ENCODE results near the gene OR3A1.
"Not testable (repeated sequence)": the region's sequence is repeated elsewhere in the genome, so short reads cannot be mapped to it uniquely, and the experiment has no call there.

OR3A1 gene, protein sequence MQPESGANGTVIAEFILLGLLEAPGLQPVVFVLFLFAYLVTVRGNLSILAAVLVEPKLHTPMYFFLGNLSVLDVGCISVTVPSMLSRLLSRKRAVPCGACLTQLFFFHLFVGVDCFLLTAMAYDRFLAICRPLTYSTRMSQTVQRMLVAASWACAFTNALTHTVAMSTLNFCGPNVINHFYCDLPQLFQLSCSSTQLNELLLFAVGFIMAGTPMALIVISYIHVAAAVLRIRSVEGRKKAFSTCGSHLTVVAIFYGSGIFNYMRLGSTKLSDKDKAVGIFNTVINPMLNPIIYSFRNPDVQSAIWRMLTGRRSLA
- total RNA-seq = 0 to 0.09 (median 0) reads per million in 4 experiments

DNA sequence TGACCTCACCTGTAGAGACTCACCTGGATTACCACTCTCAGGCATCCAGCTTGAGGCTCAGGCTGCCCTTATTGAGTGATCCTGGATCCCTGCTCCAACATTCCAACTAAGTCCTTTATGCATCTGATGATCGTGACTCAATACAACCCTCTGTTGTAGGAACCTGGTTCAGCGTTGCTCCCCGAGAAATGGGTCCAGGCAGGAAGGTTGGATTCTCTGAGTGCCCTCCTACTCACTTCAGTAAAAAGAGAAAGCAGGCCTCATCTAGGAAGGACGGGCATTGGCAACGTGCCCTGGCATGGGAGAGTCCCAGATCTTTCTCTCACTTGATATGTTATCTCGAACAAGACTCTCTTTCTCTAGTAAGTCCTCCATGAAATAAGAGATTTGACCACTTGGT is at the start of gene OR3A1:
TSS of gene OR3A1 (minus strand) at position 101 of the 400 bp plus-strand sequence. CDS start 5,778 bp downstream, outside the sequence.
- DNase-seq = no peak

DNA sequence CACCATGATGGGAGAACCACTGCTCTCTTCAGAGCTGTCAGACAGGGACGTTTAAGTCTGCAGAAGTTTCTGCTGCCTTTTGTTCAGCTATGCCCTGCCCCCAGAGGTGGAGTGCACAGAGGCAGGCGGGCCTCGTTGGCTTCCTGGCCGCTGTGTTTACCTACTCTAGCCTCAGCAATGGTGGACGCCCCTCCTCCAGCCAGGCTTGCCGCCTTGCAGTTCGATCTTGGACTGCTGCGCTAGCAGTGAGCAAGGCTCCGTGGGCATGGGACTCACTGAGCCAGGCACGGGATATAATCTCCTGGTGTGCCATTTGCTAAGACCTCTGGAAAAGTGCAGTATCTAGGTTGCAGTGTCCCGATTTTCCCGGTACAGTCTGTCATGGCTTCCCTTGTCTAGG is 44.6 kb upstream of the OR3A1 start:
- DNase-seq = not testable (repeated sequence)

DNA sequence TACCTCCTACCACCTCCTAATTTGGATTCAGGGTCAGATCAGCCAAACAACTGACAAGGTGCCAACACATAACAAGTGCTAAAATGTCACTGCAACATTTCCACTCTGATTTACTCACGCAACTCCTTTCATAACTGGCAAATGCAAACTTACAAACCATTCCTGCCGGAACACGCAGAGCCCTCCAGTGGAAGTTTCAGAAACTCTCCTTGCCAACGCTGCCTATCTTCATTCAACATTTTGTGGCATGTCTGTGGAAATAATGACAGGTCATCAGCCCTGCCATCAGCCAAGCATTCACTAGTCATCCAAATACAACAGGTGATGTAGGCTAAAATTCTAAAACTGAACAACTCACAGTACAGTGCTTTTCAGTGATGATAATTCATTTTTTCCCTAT is 37.7 kb upstream of the OR3A1 start:
- no peak for DNase-seq

DNA sequence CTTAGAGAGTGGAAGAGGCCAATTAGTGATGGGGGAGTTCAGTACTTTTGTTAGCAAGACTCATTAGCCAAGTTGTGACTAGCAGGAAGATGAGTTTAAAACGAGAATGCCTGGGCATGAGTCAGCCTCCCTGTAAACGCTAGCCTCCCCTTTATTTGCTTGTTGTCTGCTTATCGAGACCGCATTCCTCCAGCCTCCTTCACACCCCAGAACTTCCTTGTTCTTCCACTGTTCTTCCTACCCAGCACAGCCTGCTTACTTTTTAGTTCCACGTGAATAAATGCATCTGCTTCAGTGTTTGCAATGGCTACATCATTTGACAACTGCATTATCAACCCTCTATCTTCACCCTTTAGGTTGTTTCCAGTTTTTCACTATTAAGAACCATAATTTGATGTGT is 20.2 kb upstream of the OR3A1 start:
- DNase-seq = no peak

DNA sequence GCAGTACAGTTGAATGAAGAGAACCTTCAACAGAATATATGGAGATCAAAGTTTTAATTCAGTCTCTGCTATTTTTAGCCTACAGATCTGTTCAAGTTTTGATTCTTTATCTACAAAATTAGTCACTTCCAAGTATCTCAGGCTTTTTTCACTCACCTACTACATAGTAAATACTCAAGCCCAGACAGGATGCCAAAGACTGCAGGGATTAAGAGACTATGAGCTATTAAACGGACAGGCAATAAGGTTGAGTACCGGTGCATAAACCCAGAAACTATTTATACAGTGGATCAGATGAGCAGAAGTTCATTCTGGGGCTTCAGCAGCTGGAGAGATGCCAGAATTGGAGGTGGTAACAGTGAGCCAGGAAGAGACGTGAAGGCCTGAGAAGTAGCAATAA is 18.7 kb upstream of the OR3A1 start:
- DNase-seq = no peak

DNA sequence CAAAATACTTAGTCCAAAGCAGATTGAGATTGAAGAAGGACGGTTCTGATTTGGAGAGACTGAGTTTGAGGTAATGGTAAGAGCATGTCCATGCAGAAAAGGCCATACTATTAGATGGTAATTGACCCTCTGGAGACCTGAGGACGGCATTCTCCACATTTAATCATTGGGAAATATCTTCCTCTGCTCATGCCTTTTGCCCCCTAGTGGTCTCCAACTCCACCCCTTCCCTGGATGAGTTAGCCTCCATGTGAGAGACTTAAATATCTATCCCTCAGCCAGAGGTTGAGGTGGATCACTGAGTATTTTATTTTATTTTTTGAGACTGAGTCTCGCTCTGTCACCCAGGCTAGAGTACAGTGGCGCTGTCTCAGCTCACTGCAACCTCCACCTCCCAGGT is 10.4 kb upstream of the OR3A1 start:
- DNase-seq = no peak

DNA sequence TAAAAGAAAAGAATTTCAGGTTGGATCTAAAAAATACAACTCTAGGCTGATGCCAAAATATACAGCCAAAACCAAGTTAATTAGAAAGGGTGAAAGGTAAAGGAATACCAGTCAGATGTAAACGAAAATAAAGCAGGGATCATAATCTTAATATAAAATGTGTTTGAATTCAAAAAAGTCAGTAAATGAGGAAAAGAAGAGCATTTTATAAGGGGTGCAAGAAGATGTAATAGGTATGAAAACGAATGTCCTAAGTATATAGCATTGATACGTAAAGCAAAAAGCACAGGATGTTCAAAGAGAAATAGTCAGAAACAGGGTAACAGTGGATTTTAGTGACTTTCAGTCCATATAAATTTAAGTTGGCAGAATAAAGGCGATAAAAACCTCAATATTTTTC is 2.5 kb downstream of the OR3A1 start:
- no peak for DNase-seq

DNA sequence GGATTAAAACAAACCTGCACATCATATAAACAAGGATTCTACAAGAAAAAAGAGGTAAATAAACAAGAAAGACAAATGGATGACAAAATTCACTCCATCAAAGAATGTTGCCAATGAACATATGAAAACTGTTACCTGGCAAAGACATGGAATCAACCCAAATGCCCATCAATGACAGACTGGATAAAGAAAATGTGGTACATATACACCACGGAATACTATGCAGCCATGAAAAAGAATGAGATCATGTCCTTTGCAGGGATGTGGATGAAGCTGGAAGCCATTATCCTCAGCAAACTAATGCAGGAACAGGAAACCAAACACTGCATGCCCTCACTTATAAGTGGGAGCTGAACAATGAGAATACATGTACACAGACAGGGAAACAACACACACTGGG is 4.6 kb downstream of the OR3A1 start:
- not testable (repeated sequence) for DNase-seq

DNA sequence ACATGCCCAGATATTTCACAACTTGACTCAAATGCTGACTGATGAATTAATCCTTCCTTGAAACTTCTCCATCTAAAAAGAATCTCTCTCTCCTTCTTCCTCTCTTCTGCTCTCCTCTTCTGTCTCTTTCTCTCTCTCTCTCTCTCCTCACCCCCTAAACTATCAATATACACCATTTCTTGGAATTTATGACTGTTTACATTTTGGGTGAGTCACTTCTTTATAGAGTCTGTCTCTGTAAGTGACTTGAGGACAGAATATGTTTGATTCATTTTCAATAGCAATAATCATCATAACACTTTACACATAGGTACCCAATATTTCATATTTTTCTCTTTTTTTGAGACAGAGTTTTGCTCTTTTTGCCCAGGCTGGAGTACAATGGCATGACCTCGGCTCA is 15.3 kb downstream of the OR3A1 start:
- DNase-seq = no peak

DNA sequence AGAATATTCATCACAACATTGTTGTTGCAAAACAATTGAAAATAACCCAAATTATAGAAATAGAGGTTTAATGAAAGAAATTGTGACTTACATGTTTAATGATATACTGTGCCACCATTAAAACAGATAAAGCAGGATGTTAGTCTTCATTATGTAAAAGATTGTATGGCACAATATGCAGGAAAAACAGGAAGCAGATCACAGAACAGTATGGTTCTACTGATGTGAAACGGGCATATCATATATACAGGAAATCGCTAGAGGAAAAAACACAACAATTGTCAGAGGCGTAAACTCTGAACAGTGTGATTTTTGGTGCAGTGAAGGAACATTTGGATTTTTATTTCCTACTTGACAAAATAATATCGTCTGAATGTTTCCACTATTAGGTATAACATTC is 22.0 kb downstream of the OR3A1 start:
- DNase-seq = no peak

DNA sequence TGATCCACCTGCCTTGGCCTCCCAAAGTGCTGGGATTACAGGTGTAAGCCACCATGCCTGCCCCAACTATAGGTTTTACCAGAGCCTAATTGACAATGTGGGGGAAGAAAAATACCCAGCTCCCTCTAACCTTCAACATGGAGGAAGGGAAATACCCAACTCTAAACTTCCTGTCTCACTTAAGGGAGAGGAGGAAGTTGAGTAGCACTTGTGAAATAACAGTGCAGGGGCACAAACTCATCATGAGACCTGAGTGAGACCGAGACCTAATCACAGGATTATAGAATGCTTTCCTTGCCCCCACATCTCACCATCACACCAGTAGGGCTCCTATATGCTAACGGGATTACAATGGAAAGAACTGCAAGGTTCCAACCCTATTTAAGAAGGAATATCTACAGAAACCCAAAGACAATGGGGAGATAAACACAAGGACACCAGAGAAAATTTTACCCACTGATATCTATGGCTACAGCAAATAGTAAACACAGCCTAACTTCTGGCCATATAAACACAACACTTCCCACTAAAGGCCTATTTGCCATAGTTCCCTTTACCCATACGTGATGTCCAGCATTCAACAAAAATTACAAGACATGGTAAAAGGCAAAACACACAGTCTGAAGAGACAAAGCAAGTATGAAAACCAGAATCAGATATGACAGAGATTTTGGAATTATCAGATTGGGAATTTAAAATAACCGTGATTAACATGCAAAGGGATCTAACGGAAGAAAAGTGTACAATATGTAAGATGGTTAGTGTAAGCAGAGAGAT is 26.9 kb downstream of the OR3A1 start:
- no peak for DNase-seq

DNA sequence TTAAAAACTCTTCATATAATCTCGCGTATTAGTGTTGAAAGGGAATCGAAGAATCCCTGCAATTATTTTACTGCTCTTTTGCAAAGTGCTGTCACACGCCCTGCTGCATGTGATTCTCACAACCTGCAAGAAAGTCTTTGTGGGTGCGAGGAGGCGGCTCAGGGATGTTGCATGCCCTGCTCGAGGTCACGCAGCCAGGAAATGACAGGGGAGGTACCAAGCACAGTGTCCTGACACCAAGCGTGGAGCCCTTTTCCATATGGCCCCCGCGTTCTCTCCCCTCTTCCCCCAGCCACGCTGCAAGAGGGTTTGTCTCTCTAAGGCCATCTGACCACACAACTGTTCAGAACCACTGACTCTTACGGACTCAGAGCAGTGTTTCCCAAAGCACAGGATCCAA is 37.6 kb downstream of the OR3A1 start:
- no peak for DNase-seq

DNA sequence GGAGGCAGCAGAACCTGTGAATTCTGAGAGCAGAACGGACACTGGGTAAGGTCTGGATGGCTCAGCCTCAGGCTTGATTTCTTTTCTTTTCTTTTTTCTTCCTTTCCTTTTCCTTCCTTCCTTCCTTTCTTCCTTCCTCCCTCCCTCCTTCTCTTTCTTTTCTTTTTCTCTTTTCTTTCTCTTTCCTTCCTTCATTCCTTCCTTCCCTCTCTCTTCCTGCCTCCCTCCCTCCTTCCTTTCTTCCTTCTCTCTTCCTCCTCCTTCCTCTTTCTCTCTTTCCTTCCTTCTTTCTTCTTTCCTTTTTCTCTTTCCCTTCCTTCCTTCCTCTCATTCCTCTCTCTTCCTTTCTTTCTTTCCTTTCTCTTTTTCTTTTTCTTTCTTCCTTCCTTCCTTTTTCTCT is 38.0 kb downstream of the OR3A1 start:
- no peak for DNase-seq

DNA sequence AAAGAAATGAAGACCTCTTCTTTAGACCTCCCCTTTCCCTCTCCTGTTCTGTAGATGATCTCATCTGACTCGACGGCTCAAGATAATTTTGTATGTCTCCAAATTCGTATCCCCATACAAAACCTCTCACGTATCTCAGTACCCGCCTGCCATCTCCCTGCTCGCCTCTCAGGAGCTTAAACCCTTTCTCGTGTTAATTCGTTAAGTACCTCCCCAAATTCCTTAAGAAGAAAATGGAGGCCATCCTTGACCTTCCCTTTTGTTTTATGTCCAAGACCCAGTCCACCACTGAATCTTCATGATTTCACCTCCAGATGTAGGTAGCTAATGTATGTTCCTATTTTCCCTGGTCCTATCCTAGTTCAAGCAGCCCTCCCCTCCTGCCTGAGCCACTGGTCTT is 41.6 kb downstream of the OR3A1 start:
- no peak for DNase-seq

DNA sequence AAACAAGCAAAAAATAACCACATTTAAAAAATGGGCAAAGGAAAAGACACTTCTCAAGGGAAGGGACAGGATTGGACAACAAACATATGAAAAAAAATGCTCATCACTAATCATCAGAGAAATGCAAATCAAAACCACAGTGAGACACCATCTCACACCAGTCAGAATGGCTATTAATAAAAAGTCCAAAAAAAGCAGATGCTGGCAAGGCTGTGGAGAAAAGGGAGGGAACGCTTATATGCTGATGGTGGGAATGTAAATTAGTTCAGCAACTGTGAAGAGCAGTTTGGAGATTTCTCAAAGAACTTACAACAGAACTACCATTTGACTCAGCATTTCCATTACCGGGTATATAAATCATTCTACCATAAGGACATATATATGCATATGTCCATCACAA is 49.1 kb downstream of the OR3A1 start:
- DNase-seq = not testable (repeated sequence)

DNA sequence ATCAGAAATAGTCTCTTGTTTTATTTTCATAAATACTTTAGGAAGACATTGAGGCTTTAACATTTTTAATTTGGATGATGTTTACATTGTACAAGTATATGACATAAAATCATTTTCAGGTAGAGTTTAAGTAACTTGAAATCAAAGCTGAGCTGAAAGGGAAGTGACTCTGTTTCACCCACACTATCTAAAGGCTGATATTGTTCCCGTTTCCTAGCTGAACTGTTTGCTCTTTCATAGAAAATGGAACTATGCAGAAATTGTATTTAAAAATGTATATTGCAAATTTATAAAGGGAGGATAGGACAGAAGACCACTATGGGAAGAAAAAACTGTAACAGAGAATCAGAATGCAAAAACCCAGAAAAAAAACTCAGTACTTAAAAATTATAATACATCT is 53.3 kb downstream of the OR3A1 start:
- DNase-seq = not testable (repeated sequence)

DNA sequence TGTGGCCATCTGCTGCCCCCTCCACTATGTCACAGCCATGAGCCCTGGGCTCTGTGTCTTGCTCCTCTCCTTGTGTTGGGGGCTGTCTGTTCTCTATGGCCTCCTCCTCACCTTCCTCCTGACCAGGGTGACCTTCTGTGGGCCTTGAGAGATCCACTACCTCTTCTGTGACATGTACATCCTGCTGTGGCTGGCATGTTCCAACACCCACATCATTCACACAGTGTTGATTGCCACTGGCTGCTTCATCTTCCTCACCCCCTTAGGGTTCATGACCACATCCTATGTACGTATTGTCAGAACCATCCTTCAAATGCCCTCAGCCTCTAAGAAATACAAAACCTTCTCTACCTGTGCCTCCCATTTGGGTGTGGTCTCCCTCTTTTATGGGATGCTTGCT is 57.1 kb downstream of the OR3A1 start:
- not testable (repeated sequence) for DNase-seq
